Frontal cortex (tissue), 4 donors: ENCODE data around the gene DLEU7. TPM values are rescaled to one million over a fixed set of nuclear protein-coding genes. Genes with fewer than 3 reads are reported as not detected.

ENCODE experiments used
- DNase-seq, 2 donors: peaks; one replicate each; pipeline ENCODE4 v3.0.0; 2012; ENCODE audit warnings: low spot score in 2 of 2
- FAIRE-seq: peaks from 2 replicates; lab custom pipeline; 2012; peaks lifted over from hg19 to GRCh38; lab: Jason Lieb, UNC
- total RNA-seq: library from RNA; depleted of rRNA; stranded (reverse); fragments of >200 nt; gene quantifications from one replicate; pipeline ENCODE4 v1.2.3, GENCODE V29; 2014
- donor health status: control.
- donor health status: control.
- donor health status: control.

DLEU7 gene
- total RNA-seq, 1 donor from 2014 or later = 17.9 TPM

- DNase-seq (no peak), FAIRE-seq (no peak)
These were observed 788 bp upstream of the DLEU7 start for GRCh38 chr13:50844084-50844875.

- DNase-seq (peak in 1 of 2 donors; percentile 16), FAIRE-seq (no peak)
These were observed 569 bp downstream of the DLEU7 start for GRCh38 chr13:50842990-50843256.

GRCh38 chr13:50842251-50842989 lies 1.1 kb downstream of the DLEU7 start:
- DNase-seq = no peak

GRCh38 chr13:50841786-50842185 lies 1.7 kb downstream of the DLEU7 start:
- FAIRE-seq (no peak), DNase-seq (no peak)

More at GRCh38 chr13:50842251-50842989, 1.1 kb downstream of the DLEU7 start:
- FAIRE-seq = no peak

- FAIRE-seq = no peak
- no peak for DNase-seq
These were observed 3.2 kb downstream of the DLEU7 start for GRCh38 chr13:50840284-50840683.

GRCh38 chr13:50839828-50840227 lies 3.7 kb downstream of the DLEU7 start:
- no peak for FAIRE-seq
- DNase-seq = no peak

- FAIRE-seq = no peak
- no peak for DNase-seq
These were observed 4.8 kb downstream of the DLEU7 start for GRCh38 chr13:50838701-50839100.

GRCh38 chr13:50838031-50838430 lies 5.5 kb downstream of the DLEU7 start:
- FAIRE-seq (no peak), DNase-seq (no peak)

GRCh38 chr13:50831512-50831911 lies 12.0 kb downstream of the DLEU7 start:
- no peak for DNase-seq
- FAIRE-seq = no peak

GRCh38 chr13:50829896-50830295 lies 13.6 kb downstream of the DLEU7 start:
- DNase-seq (no peak), FAIRE-seq (no peak)

GRCh38 chr13:50829226-50829625 lies 14.3 kb downstream of the DLEU7 start:
- DNase-seq (no peak), FAIRE-seq (no peak)

- DNase-seq (no peak), FAIRE-seq (no peak)
These were observed 17.5 kb downstream of the DLEU7 start for GRCh38 chr13:50826035-50826434.

GRCh38 chr13:50812242-50812641 lies 31.2 kb downstream of the DLEU7 start:
- DNase-seq (no peak), FAIRE-seq (no peak)

- FAIRE-seq (no peak), DNase-seq (no peak)
These were observed 32.5 kb downstream of the DLEU7 start for GRCh38 chr13:50810998-50811397.

- DNase-seq = no peak
- FAIRE-seq = no peak
These were observed 33.0 kb downstream of the DLEU7 start for GRCh38 chr13:50810468-50810867.

GRCh38 chr13:50809133-50810090 lies 34.1 kb downstream of the DLEU7 start:
- DNase-seq (no peak), FAIRE-seq (no peak)

GRCh38 chr13:50805805-50806204 lies 37.7 kb downstream of the DLEU7 start:
- DNase-seq (no peak), FAIRE-seq (no peak)

GRCh38 chr13:50801087-50801931 lies 42.2 kb downstream of the DLEU7 start:
- FAIRE-seq (peak; percentile 45), DNase-seq (peak; percentile 27 to 44)

- FAIRE-seq (no peak), DNase-seq (no peak)
These were observed 43.3 kb downstream of the DLEU7 start for GRCh38 chr13:50800091-50800739.
